Mesodermal cell (in vitro differentiated cells): ENCODE data around the gene PRUNE1.

Source experiments
- H3K27ac ChIP-seq: 2 replicates; pipeline ENCODE4 v1.7.0; 2013; ENCODE audit warnings: mild to moderate bottlenecking, low read depth, low read length, moderate library complexity; ENCODE audit not compliant: severe bottlenecking
- H3K36me3 ChIP-seq: 2 replicates; pipeline ENCODE4 v1.7.1; 2013; ENCODE audit warnings: mild to moderate bottlenecking, low read length, moderate library complexity; ENCODE audit not compliant: control insufficient read depth, insufficient read depth
- H3K4me1 ChIP-seq: one replicate; pipeline ENCODE4 v1.7.1; 2013; ENCODE audit warnings: mild to moderate bottlenecking, low read length; ENCODE audit not compliant: insufficient read depth, control insufficient read depth, poor library complexity, severe bottlenecking
- H3K4me3 ChIP-seq: 2 replicates; pipeline ENCODE4 v1.7.0; 2013; ENCODE audit warnings: low read length, control low read depth, mild to moderate bottlenecking; ENCODE audit not compliant: insufficient read depth, poor library complexity, severe bottlenecking; ENCODE audit errors: extremely low read depth
- H3K9me3 ChIP-seq: 2 replicates; pipeline ENCODE4 v1.7.1; 2013; ENCODE audit warnings: mild to moderate bottlenecking, low read length, moderate library complexity; ENCODE audit not compliant: control insufficient read depth
- WGBS, 2 experiments: methylation state at CpG; one replicate each; pipeline ENCODE4 v1.1.5; 2013; ENCODE audit warnings: missing lambda C conversion rate in 2 of 2; ENCODE audit not compliant: insufficient coverage in 2 of 2; 5-methylcytosine and 5-hydroxymethylcytosine counted together

PRUNE1 gene

GRCh38 chr1:150970808-150971582 is 37.3 kb upstream of the PRUNE1 start:
- Histone ChIP-seq H3K4me1 (peaks cover 29% of the 10 kb centered on the region), H3K27ac (peak overlapping the region; percentile 0), H3K36me3 (peaks cover 46% of the 10 kb centered on the region), H3K9me3 (no peaks in the 10 kb centered on the region), H3K4me3 (no peak overlapping the region)
- 55 to 70% methylated on average over 6 to 11 of the region's 11 CpGs for WGBS, 2 experiments

- Histone ChIP-seq H3K27ac (peak overlapping the region; percentile 0), H3K4me3 (peak overlapping the region; percentile 78), H3K9me3 (no peaks in the 10 kb centered on the region)
Observed at GRCh38 chr1:150971583-150972416, 36.4 kb upstream of the PRUNE1 start.

GRCh38 chr1:150972417-150972940 is 35.8 kb upstream of the PRUNE1 start:
- peak overlapping the region; percentile 78 for H3K4me3 ChIP-seq
- whole genome bisulfite sequencing, 2 experiments: 44 to 57% methylated on average over 2 to 3 of the region's 4 CpGs

More at GRCh38 chr1:150971583-150972416, 36.4 kb upstream of the PRUNE1 start:
- 21 to 55% methylated on average over 2 to 3 of the region's 6 CpGs for WGBS, 2 experiments
- Histone ChIP-seq H3K36me3 (peaks cover 38% of the 10 kb centered on the region), H3K4me1 (peaks cover 35% of the 10 kb centered on the region)

GRCh38 chr1:150973258-150973835 is 34.9 kb upstream of the PRUNE1 start:
- H3K27ac ChIP-seq: peak overlapping the region; percentile 71
- H3K4me3 ChIP-seq: peak overlapping the region; percentile 78
- peaks cover 23% of the 10 kb centered on the region for H3K36me3 ChIP-seq
- 17 to 22% methylated on average over 11 to 15 of the region's 15 CpGs for WGBS, 2 experiments
- peaks cover 46% of the 10 kb centered on the region for H3K4me1 ChIP-seq
- no peaks in the 10 kb centered on the region for H3K9me3 ChIP-seq

More at GRCh38 chr1:150972417-150972940, 35.8 kb upstream of the PRUNE1 start:
- Histone ChIP-seq H3K9me3 (no peaks in the 10 kb centered on the region), H3K27ac (peak overlapping the region; percentile 0), H3K36me3 (peaks cover 31% of the 10 kb centered on the region), H3K4me1 (peaks cover 41% of the 10 kb centered on the region)

GRCh38 chr1:150973836-150974579 is 34.2 kb upstream of the PRUNE1 start:
- WGBS, 2 experiments: 0% methylated on average over 14 to 54 of the region's 67 CpGs
- H3K27ac ChIP-seq: peak overlapping the region; percentile 74
- H3K4me3 ChIP-seq: peak overlapping the region; percentile 78
- H3K36me3 ChIP-seq: peaks cover 16% of the 10 kb centered on the region
- no peaks in the 10 kb centered on the region for H3K9me3 ChIP-seq
- H3K4me1 ChIP-seq: peaks cover 46% of the 10 kb centered on the region

- Histone ChIP-seq H3K4me1 (peaks cover 46% of the 10 kb centered on the region), H3K27ac (peak within 1 kb of the TSS; percentile 74), H3K36me3 (peaks cover 8% of the 10 kb centered on the region), H3K4me3 (peak within 1 kb of the TSS; percentile 78), H3K9me3 (no peaks in the 10 kb centered on the region)
- 3 to 6% methylated on average over 50 to 67 of the region's 106 CpGs for WGBS, 2 experiments
Observed at GRCh38 chr1:150974580-150975478, 33.4 kb upstream of the PRUNE1 start, which contains the start of gene CERS2. CERS2 (minus strand) TSS chr1:150974835; CDS start chr1:150969090, 5,745 bp downstream.

- Histone ChIP-seq H3K36me3 (no peaks in the 10 kb centered on the region), H3K27ac (peak overlapping the region; percentile 85), H3K9me3 (no peaks in the 10 kb centered on the region), H3K4me1 (peaks cover 43% of the 10 kb centered on the region), H3K4me3 (no peak overlapping the region)
- WGBS, 2 experiments: 77 to 84% methylated on average over 8 of the region's 9 CpGs
Observed at GRCh38 chr1:150976401-150976821, 31.8 kb upstream of the PRUNE1 start.

- H3K4me1 ChIP-seq: peaks cover 41% of the 10 kb centered on the region
- no peaks in the 10 kb centered on the region for H3K36me3 ChIP-seq
- H3K27ac ChIP-seq: peak overlapping the region; percentile 85
- WGBS, 2 experiments: 62% methylated on average over 5 to 6 of the region's 11 CpGs
- no peak overlapping the region for H3K4me3 ChIP-seq
- no peaks in the 10 kb centered on the region for H3K9me3 ChIP-seq
Observed at GRCh38 chr1:150976879-150977694, 31.2 kb upstream of the PRUNE1 start.
